Measurements from ENCODE around the gene HSD3B2. TPM values are rescaled to one million over a fixed set of nuclear protein-coding genes. Genes with fewer than 3 reads are reported as not detected.

The HSD3B2 gene
- total and polyA plus RNA-seq, 2 donors (not counting 3 experiments of a cell fraction or from before 2014, with no cell fraction given) = not detected

- FAIRE-seq (no peak), DNase-seq (ENCODE audit: low read depth, low spot score) (no peak)
- Histone ChIP-seq H4K20me1 (replicated peaks; ENCODE audit: control insufficient read depth, extremely low read depth, insufficient read depth, low read length) (no peaks in the 10 kb centered on the region), H3K4me3 (replicated peaks in 1 of 3; ENCODE audit: insufficient read depth in 1 of 3, low read depth in 1 of 3, low read length in 3 of 3) (no peak overlapping the region), H3K4me1 (ENCODE audit: control insufficient read depth, extremely low read depth, insufficient read depth, low read length) (no peaks in the 10 kb centered on the region), H2AFZ (ENCODE audit: low read depth, low read length) (no peak overlapping the region), H3K36me3 (ENCODE audit: control insufficient read depth in 2 of 2, extremely low read depth in 1 of 2, insufficient read depth in 2 of 2, low read length in 2 of 2) (no peaks in the 10 kb centered on the region), H3K9me3 (replicated peaks; ENCODE audit: control insufficient read depth, insufficient read depth, low read length) (no peaks in the 10 kb centered on the region), H3K79me2 (ENCODE audit: control insufficient read depth, insufficient read depth, low read length) (no peaks in the 10 kb centered on the region), H3K9ac (replicated peaks; ENCODE audit: extremely low read depth, insufficient read depth, low read length) (no peak overlapping the region), H3K27me3 (ENCODE audit: control insufficient read depth in 2 of 2, insufficient read depth in 2 of 2, low read length in 2 of 2) (no peaks in the 10 kb centered on the region), H3K9me1 (replicated peaks; ENCODE audit: control insufficient read depth, extremely low read depth, insufficient read depth, low read length) (no peaks in the 10 kb centered on the region), H3K4me2 (ENCODE audit: insufficient read depth, low read length) (no peak overlapping the region), H3K27ac (ENCODE audit: insufficient read depth, low read depth, low read length) (no peak overlapping the region)
- intact Hi-C loops (cut with micrococcal nuclease) = no loop called here
- dilution Hi-C loops (cut with MboI; ENCODE audit: extremely low pct_ligation_motif_present, low sequenced_read_pairs) = no loop called here
- ChIA-PET POLR2A (no interaction called here), CTCF (no interaction called here)
- BruUV-seq (replicated peaks) = no TSS peak
- TF ChIP-seq MYC (IDR thresholded peaks at IDR 0.05; ENCODE audit: low read depth, low read length) (no peak), CTCF (IDR thresholded peaks at IDR 0.05; ENCODE audit: extremely low read depth in 1 of 2, insufficient read depth in 1 of 2, low read depth in 1 of 2, low read length in 2 of 2) (no peak), POLR2AphosphoS5 (IDR thresholded peaks at IDR 0.05; ENCODE audit: insufficient read depth, low read depth, low read length) (no peak), JUN (IDR thresholded peaks at IDR 0.05; ENCODE audit: borderline replicate concordance, insufficient read depth, insufficient read length, low read depth) (no peak), FOS (IDR thresholded peaks at IDR 0.05; ENCODE audit: borderline replicate concordance, insufficient read depth, low read length) (no peak), POLR2A (IDR thresholded peaks at IDR 0.05; ENCODE audit: low read depth, low read length) (no peak), MAX (IDR thresholded peaks at IDR 0.05; ENCODE audit: insufficient read depth, insufficient read length) (no peak), EZH2 (IDR thresholded peaks at IDR 0.05; ENCODE audit: borderline replicate concordance, low read depth, low read length, severe bottlenecking) (no peak), GATA2 (IDR thresholded peaks at IDR 0.05; ENCODE audit: insufficient read depth, insufficient read length, low read depth, low read length) (no peak)
Observed at GRCh38 chr1:119404736-119405135, 10.2 kb upstream of the HSD3B2 start.

Measured in endothelial cell of umbilical vein (primary cell).